ENCODE measurements around the gene GNGT2.
"Not testable (repeated sequence)": the region's sequence is repeated elsewhere in the genome, so short reads cannot be mapped to it uniquely, and the experiment has no call there.

Gene GNGT2

DNA sequence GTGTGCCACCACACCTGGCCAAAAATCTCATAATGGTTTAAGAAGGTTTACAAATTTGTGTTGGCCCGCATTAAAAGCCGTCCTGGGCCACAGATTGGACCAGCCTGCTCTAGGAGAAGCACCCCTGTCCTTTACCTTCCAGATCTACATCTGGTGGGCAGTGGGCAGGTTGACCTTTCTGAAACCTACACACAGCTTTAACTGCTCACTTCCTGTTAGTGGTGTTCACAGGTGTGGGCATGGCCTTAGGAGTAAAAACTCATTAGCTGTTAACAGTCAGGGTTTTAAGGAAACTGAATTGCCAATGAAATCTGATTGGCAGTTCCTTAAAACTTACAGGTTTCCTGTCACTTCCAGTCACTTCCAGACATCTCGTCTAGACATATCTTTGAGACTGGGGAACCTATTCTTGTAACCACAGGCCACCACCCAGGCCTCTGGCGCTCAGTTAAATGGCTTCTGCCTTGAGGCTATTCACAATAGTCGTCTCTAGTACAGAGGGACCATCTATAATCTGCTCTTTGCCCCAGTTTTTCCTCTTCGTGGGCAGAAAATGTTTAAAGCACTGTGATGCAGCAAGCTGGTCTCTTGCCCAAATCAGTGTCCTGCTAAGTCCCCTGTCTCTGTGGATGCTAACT lies 29.3 kb downstream of the GNGT2 start:
- no peaks in the 10 kb centered on the region for H3K36me3 ChIP-seq
- peaks cover 66% of the 10 kb centered on the region for H3K9me3 ChIP-seq
- no peak overlapping the region for H3K27ac ChIP-seq
- no peak for TF ChIP-seq Cebpa-rat (IDR thresholded peaks at IDR 0.05)
- H3K4me1 ChIP-seq, result no peaks in the 10 kb centered on the region
- no peaks in the 10 kb centered on the region for H4K20me1 ChIP-seq
- no peak overlapping the region for H3K4me3 ChIP-seq
- H3K9ac ChIP-seq, result no peak overlapping the region
- H3K4me2 ChIP-seq, result no peak overlapping the region
- H3K27me3 ChIP-seq, result no peaks in the 10 kb centered on the region

- H3K9ac ChIP-seq, result no peak overlapping the region
- no peak overlapping the region for H3K4me3 ChIP-seq
- H4K20me1 ChIP-seq, result no peaks in the 10 kb centered on the region
- H3K9me3 ChIP-seq, result peaks cover 66% of the 10 kb centered on the region
- TF ChIP-seq Cebpa-rat (IDR thresholded peaks at IDR 0.05), result no peak
- H3K27ac ChIP-seq, result no peak overlapping the region
- no peaks in the 10 kb centered on the region for H3K27me3 ChIP-seq
- H3K4me1 ChIP-seq, result no peaks in the 10 kb centered on the region
- H3K36me3 ChIP-seq, result no peaks in the 10 kb centered on the region
- no peak overlapping the region for H3K4me2 ChIP-seq
Measured at GRCh38 chr17:49180303-49180702, 30.1 kb downstream of the GNGT2 start.

DNA sequence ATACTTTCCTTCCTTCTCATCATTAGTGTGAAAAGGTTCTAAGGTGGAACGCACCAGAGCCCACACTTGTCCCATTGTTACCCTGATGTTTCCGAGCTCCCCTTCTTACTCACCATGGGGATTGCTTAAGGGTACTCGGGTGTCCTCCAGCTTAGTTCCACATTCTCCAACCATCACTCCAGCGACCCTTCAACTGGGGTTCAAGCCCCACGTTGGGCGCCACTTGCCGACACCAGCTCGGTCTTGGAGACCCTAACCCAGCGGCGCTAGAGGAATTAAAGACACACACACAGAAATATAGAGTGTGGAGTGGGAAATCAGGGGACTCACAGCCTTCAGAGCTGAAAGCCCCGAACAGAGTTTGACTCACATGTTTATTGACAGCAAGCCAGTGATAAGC lies 34.4 kb downstream of the GNGT2 start:
- H3K4me3 ChIP-seq, H3K4me2 ChIP-seq, H3K27me3 ChIP-seq, H3K27ac ChIP-seq, H3K4me1 ChIP-seq, H4K20me1 ChIP-seq, H3K9ac ChIP-seq, H3K36me3 ChIP-seq: not testable (repeated sequence)
- peaks cover 62% of the 10 kb centered on the region for H3K9me3 ChIP-seq

GRCh38 chr17:49170711-49171110 lies 39.7 kb downstream of the GNGT2 start:
- not testable (repeated sequence) for H3K27me3 ChIP-seq, H3K4me1 ChIP-seq, H3K27ac ChIP-seq, H3K9ac ChIP-seq, H3K4me2 ChIP-seq, H3K36me3 ChIP-seq, H4K20me1 ChIP-seq, H3K4me3 ChIP-seq
- peaks cover 44% of the 10 kb centered on the region for H3K9me3 ChIP-seq

DNA sequence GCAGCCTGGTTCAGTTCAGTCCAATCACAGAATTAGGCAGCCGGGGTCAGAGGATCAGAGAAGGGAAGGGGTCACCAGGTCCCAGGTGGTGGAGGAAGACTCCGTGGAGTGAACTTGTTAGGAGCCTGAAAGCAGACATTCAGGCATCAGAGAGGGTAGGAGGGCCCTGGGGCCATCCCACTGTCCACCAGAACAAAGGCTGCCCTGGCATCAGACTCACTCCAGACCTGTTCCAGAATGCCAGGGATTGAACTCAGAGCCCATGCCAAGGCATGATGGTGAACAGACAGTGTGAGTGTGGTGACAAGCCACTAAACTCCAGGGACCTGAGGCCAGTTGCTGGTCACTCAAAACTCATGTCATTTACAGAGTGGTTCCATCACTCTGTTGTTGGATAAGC lies 40.2 kb downstream of the GNGT2 start:
- Histone ChIP-seq H3K27ac (no peak overlapping the region), H3K27me3 (no peaks in the 10 kb centered on the region), H3K4me3 (no peak overlapping the region), H3K36me3 (no peaks in the 10 kb centered on the region), H3K4me1 (no peaks in the 10 kb centered on the region), H3K9me3 (peaks cover 39% of the 10 kb centered on the region), H3K4me2 (no peak overlapping the region), H3K9ac (no peak overlapping the region), H4K20me1 (no peaks in the 10 kb centered on the region)
- no peak for TF ChIP-seq Cebpa-rat (IDR thresholded peaks at IDR 0.05)

DNA sequence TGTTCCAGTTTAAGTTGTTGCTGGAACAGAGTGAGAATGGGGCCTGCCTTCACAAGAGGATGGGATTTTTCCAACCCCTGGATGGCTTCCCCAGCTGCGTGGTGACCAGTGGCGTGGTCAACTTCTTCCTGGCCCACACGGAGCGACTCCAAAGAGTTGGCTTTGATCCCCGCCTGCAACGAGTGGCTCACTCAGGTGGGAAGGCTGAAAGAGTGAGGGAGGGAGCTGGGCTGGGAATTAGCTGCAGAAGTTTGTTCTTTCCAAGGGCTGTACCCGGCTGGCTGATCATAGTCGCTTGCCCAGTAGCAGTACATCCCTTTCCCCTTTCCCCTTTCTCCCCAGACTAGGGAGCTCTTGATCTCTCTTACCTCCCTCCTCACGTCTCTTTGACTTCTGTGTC lies 41.7 kb downstream of the GNGT2 start:
- no peak overlapping the region for H3K9ac ChIP-seq
- no peaks in the 10 kb centered on the region for H3K27me3 ChIP-seq

DNA sequence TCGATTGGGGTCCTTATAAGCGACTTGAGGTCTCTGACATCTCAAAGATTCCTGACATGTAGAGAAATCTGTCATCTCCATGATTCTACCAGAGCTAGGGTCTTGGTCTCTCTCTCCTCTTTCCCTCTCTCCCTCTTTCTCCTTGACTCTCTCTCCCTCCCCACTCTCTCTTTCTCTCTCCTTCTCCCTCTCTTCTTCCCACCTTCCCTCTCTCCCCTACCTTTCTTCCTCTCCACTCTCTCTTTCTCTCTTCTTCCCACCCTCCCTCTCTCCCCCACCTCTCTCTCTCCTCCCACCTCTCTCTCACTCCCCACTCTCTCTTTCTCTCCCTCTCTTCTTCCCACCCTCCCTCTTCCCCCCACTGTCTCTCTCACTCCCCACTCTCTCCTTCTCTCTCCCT lies 45.2 kb downstream of the GNGT2 start:
- Histone ChIP-seq H3K9ac (no peak overlapping the region), H3K4me3 (no peak overlapping the region), H3K36me3 (no peaks in the 10 kb centered on the region), H3K4me2 (no peak overlapping the region), H3K27ac (no peak overlapping the region), H3K27me3 (no peaks in the 10 kb centered on the region), H4K20me1 (no peaks in the 10 kb centered on the region), H3K9me3 (peaks cover 3% of the 10 kb centered on the region), H3K4me1 (no peaks in the 10 kb centered on the region)
- no peak for TF ChIP-seq Cebpa-rat (IDR thresholded peaks at IDR 0.05)

More for the DNA sequence above, 41.7 kb downstream of the GNGT2 start:
- Histone ChIP-seq H3K4me2 (no peak overlapping the region), H3K4me3 (no peak overlapping the region), H4K20me1 (no peaks in the 10 kb centered on the region), H3K9me3 (peaks cover 24% of the 10 kb centered on the region), H3K27ac (no peak overlapping the region), H3K4me1 (no peaks in the 10 kb centered on the region), H3K36me3 (no peaks in the 10 kb centered on the region)
- TF ChIP-seq Cebpa-rat (IDR thresholded peaks at IDR 0.05), result no peak

DNA sequence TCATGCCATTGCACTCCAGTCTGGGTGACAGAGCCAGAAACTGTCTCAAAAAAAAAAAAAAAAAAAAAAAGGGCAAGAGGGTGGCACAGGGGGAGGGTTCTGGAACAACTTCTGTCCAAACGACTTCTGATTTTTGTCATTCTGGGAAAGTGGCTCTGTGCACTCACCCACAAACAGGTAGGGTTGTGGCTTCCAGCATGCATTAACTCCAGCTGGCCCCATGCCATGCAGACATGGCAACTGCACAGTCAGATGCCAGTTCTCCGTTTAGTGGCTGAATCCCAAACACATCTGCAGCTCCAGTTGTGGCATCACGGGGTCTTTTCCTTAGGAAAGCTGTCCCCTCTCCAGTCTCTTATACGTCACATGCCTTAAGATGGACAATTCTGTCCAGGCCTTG lies 47.5 kb downstream of the GNGT2 start:
- H3K4me1 ChIP-seq, result no peaks in the 10 kb centered on the region
- no peak for TF ChIP-seq Cebpa-rat (IDR thresholded peaks at IDR 0.05)
- no peak overlapping the region for H3K4me2 ChIP-seq
- no peak overlapping the region for H3K4me3 ChIP-seq
- no peaks in the 10 kb centered on the region for H4K20me1 ChIP-seq
- no peak overlapping the region for H3K9ac ChIP-seq
- H3K27ac ChIP-seq, result no peak overlapping the region
- H3K36me3 ChIP-seq, result no peaks in the 10 kb centered on the region
- no peaks in the 10 kb centered on the region for H3K9me3 ChIP-seq
- H3K27me3 ChIP-seq, result no peaks in the 10 kb centered on the region

DNA sequence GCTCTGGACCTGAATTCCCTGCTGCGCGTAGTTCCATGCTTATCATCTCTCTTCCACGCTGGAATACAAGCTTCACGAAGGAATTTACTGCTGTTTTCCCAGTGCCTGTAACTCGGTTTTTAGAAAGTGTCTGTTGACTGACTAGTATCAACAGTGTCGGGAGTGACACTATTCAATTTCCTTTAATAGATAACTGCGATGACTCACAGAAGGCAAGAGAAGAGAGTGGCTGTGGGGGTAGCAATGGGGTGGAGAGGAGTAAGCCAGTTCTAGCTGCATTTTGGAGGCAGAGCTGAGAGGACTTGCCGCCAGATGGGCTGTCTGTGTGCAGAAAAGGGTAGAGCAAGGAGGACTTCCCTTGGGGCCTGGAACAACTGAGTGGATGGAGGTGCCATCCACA lies 52.6 kb downstream of the GNGT2 start:
- Histone ChIP-seq H3K4me3 (no peak overlapping the region), H3K4me2 (no peak overlapping the region), H3K9ac (no peak overlapping the region), H3K4me1 (no peaks in the 10 kb centered on the region), H3K36me3 (no peaks in the 10 kb centered on the region), H4K20me1 (no peaks in the 10 kb centered on the region), H3K27me3 (no peaks in the 10 kb centered on the region), H3K27ac (no peak overlapping the region), H3K9me3 (no peaks in the 10 kb centered on the region)
- no peak for TF ChIP-seq Cebpa-rat (IDR thresholded peaks at IDR 0.05)

DNA sequence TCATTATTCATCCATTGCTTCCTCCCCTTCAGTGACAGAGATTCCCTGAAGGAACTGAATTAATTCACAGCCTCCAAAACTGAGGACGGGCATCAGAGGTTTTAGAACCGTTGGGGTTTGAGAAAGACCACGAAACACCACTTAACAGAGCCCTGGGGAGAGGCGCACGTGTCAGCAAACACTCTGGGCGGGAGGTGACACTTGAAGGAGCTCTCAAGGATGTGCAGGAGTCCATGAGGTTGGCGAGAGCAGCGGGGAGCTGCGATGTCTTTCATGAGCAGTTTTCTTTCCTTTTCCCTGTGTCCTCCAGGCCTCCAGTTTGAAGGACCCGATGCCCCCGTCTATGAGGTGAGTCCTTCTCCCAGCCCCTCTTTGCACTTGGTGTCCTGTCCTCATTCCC lies 54.1 kb downstream of the GNGT2 start:
- no peak overlapping the region for H3K27ac ChIP-seq
- no peaks in the 10 kb centered on the region for H3K27me3 ChIP-seq
- H4K20me1 ChIP-seq, result no peaks in the 10 kb centered on the region
- no peaks in the 10 kb centered on the region for H3K9me3 ChIP-seq
- no peak for TF ChIP-seq Cebpa-rat (IDR thresholded peaks at IDR 0.05)
- no peak overlapping the region for H3K4me3 ChIP-seq
- H3K9ac ChIP-seq, result no peak overlapping the region
- no peak overlapping the region for H3K4me2 ChIP-seq
- H3K36me3 ChIP-seq, result no peaks in the 10 kb centered on the region
- no peaks in the 10 kb centered on the region for H3K4me1 ChIP-seq

Measured in BLaER1 (cell line).